Suprapubic skin (tissue), 4 donors: ENCODE data around the gene P2RY14. TPM values are rescaled to one million over a fixed set of nuclear protein-coding genes. Genes with fewer than 3 reads are reported as not detected.

Source experiments
- DNase-seq, 2 donors: peaks; one replicate each; pipeline ENCODE4 v3.0.0-alpha.2; 2019; ENCODE audit warnings: low spot score in 2 of 2
- H3K27ac ChIP-seq: fragments of 200-600 bp; sonication (generic); one replicate; pipeline ENCODE4 v1.5.1; 2019
- H3K27me3 ChIP-seq: fragments of 200-600 bp; sonication (generic); one replicate; pipeline ENCODE4 v1.5.1; 2019
- H3K36me3 ChIP-seq: fragments of 200-600 bp; sonication (generic); one replicate; pipeline ENCODE4 v1.5.1; 2019
- H3K4me1 ChIP-seq: fragments of 200-600 bp; sonication (generic); one replicate; pipeline ENCODE4 v1.5.1; 2019
- H3K4me3 ChIP-seq: fragments of 200-600 bp; sonication (generic); one replicate; pipeline ENCODE4 v1.5.1; 2019; ENCODE audit warnings: mild to moderate bottlenecking
- H3K9me3 ChIP-seq: fragments of 200-600 bp; sonication (generic); one replicate; pipeline ENCODE4 v1.5.1; 2019
- CTCF ChIP-seq, 2 donors: fragments of 200-600 bp in 1 of 2; fragments of 450-650 bp in 1 of 2; sonication (generic) in 1 of 2; IDR thresholded peaks; one replicate each; pipeline ENCODE4 v1.5.1; 2016 to 2019; ENCODE audit warnings: antibody characterized with exemption in 2 of 2, mild to moderate bottlenecking in 1 of 2, moderate library complexity in 1 of 2
- EP300 ChIP-seq: sonication (generic); formaldehyde crosslinking; IDR thresholded peaks from one replicate; pipeline ENCODE4 v1.6.1; 2017; ENCODE audit warnings: antibody characterized with exemption
- POLR2A ChIP-seq, 2 donors: fragments of 450-650 bp; IDR thresholded peaks; one replicate each; pipeline ENCODE4 v1.6.1; 2017; ENCODE audit warnings: antibody characterized with exemption in 2 of 2, mild to moderate bottlenecking in 2 of 2, moderate library complexity in 2 of 2
- POLR2AphosphoS5 ChIP-seq, 3 donors: sonication (generic); formaldehyde crosslinking; IDR thresholded peaks; one replicate each; pipeline ENCODE4 v1.6.1; 2017; ENCODE audit warnings: antibody characterized with exemption in 3 of 3
- WGBS: methylation state at CpG from one replicate; pipeline ENCODE4 v1.1.5; 2018; 5-methylcytosine and 5-hydroxymethylcytosine counted together
- total RNA-seq, 4 donors: library from RNA; depleted of rRNA; stranded (reverse); fragments of >200 nt; gene quantifications; one replicate each; pipeline ENCODE4 v1.1.0, GENCODE V29; 2016

Gene P2RY14
- total RNA-seq, 4 donors from 2014 or later = 1.1 to 4.2 (median 2.4) TPM

GRCh38 chr3:151296226-151296625 lies 17.9 kb upstream of the P2RY14 start:
- 84% methylated on average over 3 of the region's 3 CpGs for WGBS
- no peak for DNase-seq

GRCh38 chr3:151293127-151293526 lies 14.8 kb upstream of the P2RY14 start:
- H3K4me3 ChIP-seq = no peak overlapping the region
- no peak overlapping the region for H3K27ac ChIP-seq
- H3K9me3 ChIP-seq = no peaks in the 10 kb centered on the region
- H3K4me1 ChIP-seq = no peaks in the 10 kb centered on the region
- H3K27me3 ChIP-seq = no peaks in the 10 kb centered on the region
- no peak for TF ChIP-seq EP300
- no peak for TF ChIP-seq POLR2AphosphoS5 (IDR thresholded peaks at IDR 0.05)
- no peak for TF ChIP-seq POLR2A (IDR thresholded peaks at IDR 0.05)
- TF ChIP-seq CTCF (IDR thresholded peaks at IDR 0.05) = no peak
- DNase-seq = no peak
- 46% methylated on average over 6 of the region's 6 CpGs for WGBS
- no peaks in the 10 kb centered on the region for H3K36me3 ChIP-seq

More at GRCh38 chr3:151296226-151296625, 17.9 kb upstream of the P2RY14 start:
- Histone ChIP-seq H3K4me3 (no peak overlapping the region), H3K36me3 (no peaks in the 10 kb centered on the region), H3K27me3 (no peaks in the 10 kb centered on the region), H3K9me3 (no peaks in the 10 kb centered on the region), H3K27ac (no peak overlapping the region), H3K4me1 (no peaks in the 10 kb centered on the region)
- no peak for TF ChIP-seq POLR2A (IDR thresholded peaks at IDR 0.05)
- TF ChIP-seq POLR2AphosphoS5 (IDR thresholded peaks at IDR 0.05) = no peak
- no peak for TF ChIP-seq EP300
- TF ChIP-seq CTCF (IDR thresholded peaks at IDR 0.05) = no peak

GRCh38 chr3:151290673-151291072 lies 12.3 kb upstream of the P2RY14 start:
- WGBS = 24% methylated on average over 3 of the region's 3 CpGs
- DNase-seq = no peak

GRCh38 chr3:151289445-151289844 lies 11.1 kb upstream of the P2RY14 start:
- Histone ChIP-seq H3K27ac (no peak overlapping the region), H3K36me3 (no peaks in the 10 kb centered on the region), H3K27me3 (no peaks in the 10 kb centered on the region), H3K9me3 (no peaks in the 10 kb centered on the region), H3K4me3 (no peak overlapping the region), H3K4me1 (peaks cover 2% of the 10 kb centered on the region)
- no peak for DNase-seq
- TF ChIP-seq CTCF (IDR thresholded peaks at IDR 0.05) (no peak), EP300 (no peak), POLR2AphosphoS5 (IDR thresholded peaks at IDR 0.05) (no peak), POLR2A (IDR thresholded peaks at IDR 0.05) (no peak)
- 58% methylated on average over 3 of the region's 3 CpGs for WGBS

More at GRCh38 chr3:151290673-151291072, 12.3 kb upstream of the P2RY14 start:
- TF ChIP-seq EP300 = no peak
- TF ChIP-seq CTCF (IDR thresholded peaks at IDR 0.05) = peak; percentile 17 to 31
- no peaks in the 10 kb centered on the region for H3K9me3 ChIP-seq
- no peaks in the 10 kb centered on the region for H3K4me1 ChIP-seq
- H3K27ac ChIP-seq = no peak overlapping the region
- no peaks in the 10 kb centered on the region for H3K27me3 ChIP-seq
- H3K36me3 ChIP-seq = no peaks in the 10 kb centered on the region
- H3K4me3 ChIP-seq = no peak overlapping the region

GRCh38 chr3:151285940-151286339 lies 7.6 kb upstream of the P2RY14 start:
- Histone ChIP-seq H3K4me1 (peaks cover 18% of the 10 kb centered on the region), H3K27me3 (no peaks in the 10 kb centered on the region), H3K27ac (no peak overlapping the region), H3K4me3 (no peak overlapping the region), H3K36me3 (no peaks in the 10 kb centered on the region), H3K9me3 (no peaks in the 10 kb centered on the region)
- no peak for TF ChIP-seq POLR2AphosphoS5 (IDR thresholded peaks at IDR 0.05)
- no peak for TF ChIP-seq POLR2A (IDR thresholded peaks at IDR 0.05)
- TF ChIP-seq CTCF (IDR thresholded peaks at IDR 0.05) = no peak
- no peak for DNase-seq
- WGBS = 90% methylated on average over 1 of the region's 1 CpG
